GM12891 (cell line): Measurements from ENCODE around the gene SPATA31D4. TPM values are rescaled to one million over a fixed set of nuclear protein-coding genes. Genes with fewer than 3 reads are reported as not detected.
"Not testable (repeated sequence)": the region's sequence is repeated elsewhere in the genome, so short reads cannot be mapped to it uniquely, and the experiment has no call there.

Experiments
- DNase-seq: peaks from one replicate; pipeline ENCODE4 v3.0.0; 2011; ENCODE audit warnings: low spot score; ENCODE audit not compliant: insufficient read length
- FAIRE-seq: peaks from 2 replicates; lab custom pipeline; 2011; peaks lifted over from hg19 to GRCh38; lab: Jason Lieb, UNC
- PAX5 ChIP-seq: IDR thresholded peaks from 2 replicates; pipeline ENCODE4 v1.6.1; 2011; ENCODE audit warnings: low read length, moderate library complexity, mild to moderate bottlenecking; ENCODE audit not compliant: insufficient read depth, severe bottlenecking
- POLR2A ChIP-seq: IDR thresholded peaks from 2 replicates; pipeline ENCODE4 v1.6.1; 2011; ENCODE audit warnings: low read depth, low read length, control low read depth
- POLR2AphosphoS5 ChIP-seq: IDR thresholded peaks from 2 replicates; pipeline ENCODE4 v1.6.1; 2011; ENCODE audit warnings: low read depth, low read length, control low read depth
- POU2F2 ChIP-seq: IDR thresholded peaks from 2 replicates; pipeline ENCODE4 v1.6.1; 2011; ENCODE audit warnings: low read depth, mild to moderate bottlenecking, control low read depth, low read length, moderate library complexity
- SPI1 ChIP-seq: IDR thresholded peaks from 2 replicates; pipeline ENCODE4 v1.6.1; 2011; ENCODE audit warnings: low read depth, low read length, control low read depth
- TAF1 ChIP-seq: IDR thresholded peaks from 2 replicates; pipeline ENCODE4 v1.6.1; 2011; ENCODE audit warnings: low read depth, low read length, control low read depth
- polyA plus RNA-seq: library from polyadenylated mRNA; unstranded; fragments of >200 nt; gene quantifications from one replicate; pipeline ENCODE4 v1.2.1, GENCODE V29; 2012; ENCODE audit warnings: low read depth, missing spikeins, inconsistent platforms; ENCODE audit not compliant: missing spikeins

SPATA31D4 gene
- not detected for polyA plus RNA-seq

DNA sequence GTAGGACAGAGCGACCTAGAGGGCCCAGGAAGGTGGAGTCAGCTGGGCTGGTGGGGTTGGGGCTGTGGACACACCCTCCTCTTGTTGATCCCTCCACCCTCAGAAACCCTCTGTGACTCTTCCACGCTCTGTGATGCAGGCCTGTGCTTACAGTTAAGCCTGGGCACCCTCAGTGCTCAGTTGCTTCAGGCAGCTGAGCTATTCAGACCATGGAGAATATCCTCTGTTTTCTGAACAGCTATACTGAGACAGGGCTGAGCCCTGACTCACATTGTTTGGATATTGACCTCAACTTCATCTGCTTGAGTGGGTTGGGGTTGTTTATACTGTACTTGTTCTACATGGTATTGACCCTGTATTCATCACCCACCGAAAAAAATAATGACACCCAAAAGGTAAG, at the start of gene SPATA31D4:
Gene SPATA31D4, plus strand, starts transcription at position 124 of the 400 bp plus-strand sequence. Its CDS starts 86 bp downstream, at position 210.
- not testable (repeated sequence) for FAIRE-seq, DNase-seq

DNA sequence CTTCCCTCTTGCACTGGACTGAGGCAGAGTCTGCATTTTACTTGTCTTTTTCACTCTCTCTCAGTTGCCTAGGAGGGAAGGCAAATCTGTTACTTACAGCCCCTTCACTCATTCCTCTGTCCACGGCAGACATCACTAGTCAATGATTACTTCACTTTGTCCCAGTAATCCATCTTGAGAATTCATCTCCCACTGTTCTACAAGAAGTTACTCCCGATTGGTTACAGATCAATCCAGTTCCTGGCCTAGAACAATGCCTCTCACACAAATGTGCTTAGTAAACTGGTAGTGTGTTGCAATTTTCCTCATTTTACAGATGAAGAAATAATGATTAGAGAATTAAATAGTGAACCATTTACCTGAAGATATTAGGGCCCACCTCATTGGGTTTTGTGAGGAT, 49.7 kb upstream of the SPATA31D4 start:
- no peak for DNase-seq
- no peak for TF ChIP-seq POLR2AphosphoS5
- no peak for TF ChIP-seq SPI1
- no peak for TF ChIP-seq PAX5
- no peak for TF ChIP-seq POU2F2
- no peak for TF ChIP-seq TAF1
- no peak for TF ChIP-seq POLR2A
- no peak for FAIRE-seq

- FAIRE-seq (no peak), DNase-seq (no peak)
- no peak for TF ChIP-seq POLR2A
- no peak for TF ChIP-seq POU2F2
- no peak for TF ChIP-seq POLR2AphosphoS5
- TF ChIP-seq PAX5: no peak
- TF ChIP-seq TAF1: no peak
- TF ChIP-seq SPI1: no peak
Observed at GRCh38 chr9:81879501-81879916, 48.7 kb upstream of the SPATA31D4 start.

DNA sequence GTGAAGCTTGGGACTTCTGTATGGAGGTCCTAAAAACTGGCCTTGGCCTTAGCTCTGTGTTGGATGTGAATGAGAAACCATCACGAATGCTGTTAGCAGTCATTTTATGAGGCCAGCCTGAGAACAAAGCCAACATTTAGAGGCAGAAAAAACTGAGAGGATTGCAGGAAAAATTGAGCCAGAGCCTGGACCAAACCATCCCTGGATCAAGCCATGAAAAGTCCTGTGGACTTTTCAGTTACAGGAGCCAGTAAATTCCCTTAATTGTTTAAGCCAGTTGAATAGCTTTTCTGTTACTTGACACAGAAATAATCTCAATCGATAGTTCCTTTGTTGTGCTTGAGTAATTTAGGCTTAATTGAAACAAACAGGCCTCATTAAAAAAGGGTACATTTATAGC, 42.6 kb upstream of the SPATA31D4 start:
- FAIRE-seq (no peak), DNase-seq (no peak)
- TF ChIP-seq TAF1 (no peak), POLR2A (no peak), POU2F2 (no peak)

DNA sequence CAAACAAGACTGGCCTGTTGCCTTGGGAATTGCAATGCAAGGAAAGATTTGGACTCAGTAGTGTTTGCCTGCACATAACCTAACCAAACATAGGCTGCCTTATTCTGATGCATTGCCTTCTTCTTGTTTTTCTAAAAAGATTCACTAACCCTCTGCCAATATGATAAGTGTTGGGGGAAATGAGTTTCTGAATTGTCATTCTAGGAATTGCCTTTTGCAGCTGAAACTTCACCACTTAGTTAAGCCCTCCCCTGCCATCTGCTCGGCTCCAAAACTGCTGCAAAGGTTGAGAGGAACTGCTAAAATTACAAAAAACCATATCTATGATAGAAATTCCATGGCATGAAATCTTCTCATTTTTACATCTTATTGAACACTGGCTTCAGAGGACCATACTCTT, 41.6 kb upstream of the SPATA31D4 start:
- TF ChIP-seq PAX5 (no peak), SPI1 (no peak), POU2F2 (no peak), POLR2A (no peak), POLR2AphosphoS5 (no peak), TAF1 (no peak)
- no peak for DNase-seq
- FAIRE-seq: no peak

GRCh38 chr9:81890104-81890503, 38.1 kb upstream of the SPATA31D4 start:
- TF ChIP-seq TAF1 (no peak), POLR2AphosphoS5 (no peak), PAX5 (no peak)
- FAIRE-seq: no peak

GRCh38 chr9:81892440-81892839, 35.8 kb upstream of the SPATA31D4 start:
- DNase-seq: no peak
- no peak for FAIRE-seq
- TF ChIP-seq TAF1: no peak

More at GRCh38 chr9:81890104-81890503, 38.1 kb upstream of the SPATA31D4 start:
- DNase-seq: no peak

DNA sequence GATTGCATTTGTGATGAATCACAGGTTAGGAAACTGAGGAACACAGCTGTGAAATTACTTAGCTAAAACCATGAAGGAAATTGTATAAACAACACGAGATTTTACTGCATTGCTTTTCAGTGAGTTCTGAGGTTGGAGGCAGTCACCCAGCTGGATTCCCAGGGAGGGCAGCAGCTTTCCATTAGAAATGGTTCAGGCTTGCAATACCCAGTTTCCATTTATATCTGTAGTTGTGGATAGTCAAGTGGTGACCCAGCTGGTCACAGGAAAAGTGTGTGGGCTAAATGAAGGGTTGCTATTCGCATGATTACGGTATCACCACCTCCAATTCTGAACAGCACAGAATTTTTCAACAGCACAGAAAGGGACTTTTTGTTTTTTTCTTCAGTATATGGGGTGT, 34.3 kb upstream of the SPATA31D4 start:
- TF ChIP-seq POU2F2: no peak
- TF ChIP-seq POLR2AphosphoS5: no peak
- TF ChIP-seq PAX5: no peak
- no peak for TF ChIP-seq SPI1
- TF ChIP-seq POLR2A: no peak
- no peak for TF ChIP-seq TAF1
- FAIRE-seq (no peak), DNase-seq (no peak)

DNA sequence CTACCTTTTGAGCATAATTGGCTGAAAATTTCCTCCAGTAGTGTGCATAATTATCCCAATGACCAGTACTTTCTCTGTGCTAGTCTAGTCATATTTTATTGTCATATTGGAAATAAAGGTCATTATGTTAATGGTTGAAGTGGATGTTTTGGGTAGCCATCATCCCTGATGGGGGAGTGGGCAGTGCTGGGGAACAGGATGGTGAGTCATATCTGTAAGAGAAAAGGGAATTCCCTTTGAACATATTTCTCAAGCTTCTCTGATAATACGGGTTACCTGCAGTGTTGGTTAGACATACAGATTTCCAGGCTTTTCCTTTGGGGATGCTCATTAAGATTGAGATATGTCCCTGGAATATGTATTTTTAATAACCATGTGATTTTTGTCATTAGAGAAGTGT, 33.3 kb upstream of the SPATA31D4 start:
- FAIRE-seq (no peak), DNase-seq (no peak)
- TF ChIP-seq POLR2AphosphoS5 (no peak), PAX5 (no peak), SPI1 (no peak), POU2F2 (no peak), POLR2A (no peak), TAF1 (no peak)

DNA sequence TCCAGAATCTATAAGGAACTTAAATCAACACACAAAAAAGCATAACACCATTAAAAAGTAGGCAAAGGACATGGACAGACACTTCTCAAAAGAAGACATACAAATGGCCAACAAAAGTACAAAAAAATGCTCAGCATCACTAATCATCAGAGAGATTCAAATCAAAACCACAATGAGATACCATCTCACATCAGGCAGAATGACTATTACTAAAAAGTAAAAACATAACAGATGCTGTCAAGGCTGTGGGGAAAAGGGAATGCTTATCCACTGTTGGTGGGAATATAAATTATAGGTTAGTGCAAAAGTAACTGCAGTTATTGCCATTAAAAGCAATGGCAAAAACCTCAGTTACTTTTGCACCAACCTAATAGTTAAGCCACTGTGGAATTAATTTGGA, 32.2 kb upstream of the SPATA31D4 start:
- DNase-seq: no peak
- no peak for FAIRE-seq

DNA sequence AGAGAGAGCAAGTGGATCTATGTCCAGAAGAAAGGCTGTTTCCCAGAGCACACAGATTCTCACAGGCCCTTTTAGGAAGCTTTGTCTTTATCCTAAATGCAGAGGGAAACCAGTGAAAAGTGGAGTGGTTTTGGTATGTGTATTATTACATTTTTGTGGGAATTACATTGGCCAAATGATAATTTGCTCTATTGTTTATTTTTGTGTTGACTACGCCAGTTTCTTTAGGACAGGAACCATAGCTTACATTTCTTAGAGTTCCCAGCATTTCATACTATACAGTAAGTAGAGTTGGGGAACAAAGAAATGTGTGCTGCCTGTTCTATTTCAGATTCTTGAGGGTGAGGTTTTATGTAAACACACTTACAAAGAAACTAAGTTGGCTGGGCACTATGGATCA, 29.4 kb upstream of the SPATA31D4 start:
- DNase-seq (no peak), FAIRE-seq (no peak)
- no peak for TF ChIP-seq SPI1
- TF ChIP-seq POU2F2: no peak
- no peak for TF ChIP-seq TAF1
- no peak for TF ChIP-seq PAX5
- no peak for TF ChIP-seq POLR2A
- no peak for TF ChIP-seq POLR2AphosphoS5

More for the DNA sequence above, 32.2 kb upstream of the SPATA31D4 start:
- TF ChIP-seq SPI1: no peak
- no peak for TF ChIP-seq POLR2A
- no peak for TF ChIP-seq POLR2AphosphoS5
